RWPE1 (cell line): Measurements from ENCODE around the gene ERC2.

ENCODE experiments used
- CTCF ChIA-PET: fragments of 350-600 bp; sonication (Branson Sonifier 250); formaldehyde crosslinking; extraction: SDS; loops from one replicate; lab custom pipeline; 2021; lab: Yijun Ruan, JAX
- POLR2A ChIA-PET: fragments of 400-600 bp; formaldehyde crosslinking; extraction: SDS; loops from one replicate; lab custom pipeline; 2020; ENCODE audit warnings: antibody characterized with exemption; ENCODE audit not compliant: low non-redundant PET; lab: Yijun Ruan, JAX
- DNase-seq: peaks from one replicate; pipeline ENCODE4 v3.0.0; 2012; ENCODE audit warnings: low spot score
- H3K27ac ChIP-seq: fragments of 450-650 bp; 2 replicates; pipeline ENCODE4 v1.5.1; 2017
- TF ChIP-seq, protein P1 (sequence below): fragments of 450-650 bp; conservative IDR thresholded peaks from 2 replicates; pipeline ENCODE4 v1.5.1; 2017; ENCODE audit warnings: low read depth, mild to moderate bottlenecking

Gene ERC2

DNA sequence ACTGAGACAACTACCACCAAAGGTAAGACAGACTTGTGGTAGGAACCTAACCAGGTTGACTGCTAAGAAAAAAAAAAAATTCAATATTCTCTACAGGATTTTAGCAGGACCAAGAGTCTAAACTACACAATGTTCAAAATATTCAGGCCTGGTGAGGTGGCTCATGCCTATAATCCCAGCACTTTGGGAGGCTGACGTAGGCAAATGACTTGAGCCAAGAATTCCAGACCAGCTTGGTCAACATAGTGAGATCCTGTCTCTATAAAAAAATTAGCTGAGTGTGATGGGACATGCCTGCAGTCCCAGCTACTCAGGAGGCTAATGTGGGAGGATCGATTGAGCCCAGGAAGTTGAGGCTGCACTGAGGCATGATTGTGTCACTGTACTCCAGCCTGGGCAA lies 639.6 kb downstream of the ERC2 start:
- ChIA-PET CTCF (interaction anchor here (1.0 kb wide), 1 partner anchor 423 kb away, joined by 3 read pairs; no protein-coding TSS in a partner anchor), POLR2A (interaction anchor here (0.6 kb wide), 1 partner anchor 157 kb away, joined by 6 read pairs; no protein-coding TSS in a partner anchor)
- DNase-seq: no peak
- H3K27ac ChIP-seq: no peak overlapping the region
- TF ChIP-seq, protein P1, sequence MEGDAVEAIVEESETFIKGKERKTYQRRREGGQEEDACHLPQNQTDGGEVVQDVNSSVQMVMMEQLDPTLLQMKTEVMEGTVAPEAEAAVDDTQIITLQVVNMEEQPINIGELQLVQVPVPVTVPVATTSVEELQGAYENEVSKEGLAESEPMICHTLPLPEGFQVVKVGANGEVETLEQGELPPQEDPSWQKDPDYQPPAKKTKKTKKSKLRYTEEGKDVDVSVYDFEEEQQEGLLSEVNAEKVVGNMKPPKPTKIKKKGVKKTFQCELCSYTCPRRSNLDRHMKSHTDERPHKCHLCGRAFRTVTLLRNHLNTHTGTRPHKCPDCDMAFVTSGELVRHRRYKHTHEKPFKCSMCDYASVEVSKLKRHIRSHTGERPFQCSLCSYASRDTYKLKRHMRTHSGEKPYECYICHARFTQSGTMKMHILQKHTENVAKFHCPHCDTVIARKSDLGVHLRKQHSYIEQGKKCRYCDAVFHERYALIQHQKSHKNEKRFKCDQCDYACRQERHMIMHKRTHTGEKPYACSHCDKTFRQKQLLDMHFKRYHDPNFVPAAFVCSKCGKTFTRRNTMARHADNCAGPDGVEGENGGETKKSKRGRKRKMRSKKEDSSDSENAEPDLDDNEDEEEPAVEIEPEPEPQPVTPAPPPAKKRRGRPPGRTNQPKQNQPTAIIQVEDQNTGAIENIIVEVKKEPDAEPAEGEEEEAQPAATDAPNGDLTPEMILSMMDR: no peak

- DNase-seq: no peak
- TF ChIP-seq, protein P1: no peak
- CTCF ChIA-PET: interaction anchor here (1.0 kb wide), 1 partner anchor 424 kb away, joined by 3 read pairs; no protein-coding TSS in a partner anchor
- no peak overlapping the region for H3K27ac ChIP-seq
- POLR2A ChIA-PET: no interaction called here
Measured at GRCh38 chr3:55827786-55828185, 640.5 kb downstream of the ERC2 start.

- H3K27ac ChIP-seq: no peak overlapping the region
- TF ChIP-seq, protein P1: no peak
- CTCF ChIA-PET: no interaction called here
- DNase-seq: peak; percentile 1
- POLR2A ChIA-PET: no interaction called here
Measured at GRCh38 chr3:55826731-55827496, 641.4 kb downstream of the ERC2 start.

GRCh38 chr3:55826097-55826496 lies 642.2 kb downstream of the ERC2 start:
- TF ChIP-seq, protein P1: no peak
- DNase-seq: no peak
- POLR2A ChIA-PET: no interaction called here
- CTCF ChIA-PET: no interaction called here
- no peak overlapping the region for H3K27ac ChIP-seq

DNA sequence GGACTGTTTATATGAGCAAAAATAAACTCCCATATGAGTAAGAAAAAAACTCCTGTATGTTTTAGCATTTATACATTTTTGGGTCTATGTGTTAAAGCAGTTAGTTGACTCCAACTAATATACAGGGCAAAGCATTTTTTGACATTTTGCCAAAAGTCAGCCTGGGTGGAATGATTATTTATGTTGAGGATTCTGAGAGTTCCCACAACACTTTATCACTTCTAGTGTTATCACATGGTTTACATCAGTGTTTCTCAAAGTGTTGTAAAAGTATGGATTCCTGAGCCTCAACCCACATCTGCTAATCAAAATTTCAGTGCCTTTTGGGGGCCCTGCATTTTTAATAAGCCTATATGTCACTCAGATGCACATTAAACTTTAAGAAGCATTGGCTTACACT lies 643.9 kb downstream of the ERC2 start:
- TF ChIP-seq, protein P1: no peak
- POLR2A ChIA-PET: no interaction called here
- CTCF ChIA-PET: no interaction called here
- no peak for DNase-seq
- H3K27ac ChIP-seq: no peak overlapping the region

DNA sequence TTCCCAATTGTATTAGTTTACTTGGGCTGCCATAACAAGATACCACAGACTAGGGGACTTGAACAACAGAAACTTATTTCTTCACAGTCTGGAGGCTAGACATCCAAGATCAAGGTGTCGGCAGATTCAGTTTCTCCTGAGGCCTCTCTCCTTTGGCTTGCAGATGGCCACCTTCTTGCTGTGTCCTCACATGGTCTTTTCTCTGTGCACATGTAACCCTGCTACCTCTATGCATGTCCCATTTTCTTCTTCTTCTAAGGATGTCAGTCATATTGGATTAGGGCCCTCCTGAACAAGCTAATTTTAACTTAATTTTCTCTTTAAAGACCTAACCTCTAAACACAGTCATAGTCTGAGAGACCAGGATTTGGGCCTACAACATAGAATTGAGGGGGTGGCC lies 644.4 kb downstream of the ERC2 start:
- CTCF ChIA-PET: no interaction called here
- TF ChIP-seq, protein P1: no peak
- no peak for DNase-seq
- POLR2A ChIA-PET: no interaction called here
- H3K27ac ChIP-seq: no peak overlapping the region
